Choroid plexus epithelial cell (primary cell): ENCODE measurements around the gene LOXL3.

Experiments
- DNase-seq: peaks from one replicate; pipeline ENCODE4 v3.0.0-alpha.2; 2010; ENCODE audit warnings: low read depth
- H3K4me3 ChIP-seq: 2 replicates; pipeline ENCODE4 v1.5.1; 2011; ENCODE audit warnings: low read depth, mild to moderate bottlenecking, control low read depth, low read length, moderate library complexity
- TF ChIP-seq, protein P1 (sequence below): conservative IDR thresholded peaks from 2 replicates; pipeline ENCODE4 v1.5.1; 2011; ENCODE audit warnings: low read depth, mild to moderate bottlenecking, control low read depth, inconsistent platforms, low read length, moderate library complexity

Gene LOXL3

DNA sequence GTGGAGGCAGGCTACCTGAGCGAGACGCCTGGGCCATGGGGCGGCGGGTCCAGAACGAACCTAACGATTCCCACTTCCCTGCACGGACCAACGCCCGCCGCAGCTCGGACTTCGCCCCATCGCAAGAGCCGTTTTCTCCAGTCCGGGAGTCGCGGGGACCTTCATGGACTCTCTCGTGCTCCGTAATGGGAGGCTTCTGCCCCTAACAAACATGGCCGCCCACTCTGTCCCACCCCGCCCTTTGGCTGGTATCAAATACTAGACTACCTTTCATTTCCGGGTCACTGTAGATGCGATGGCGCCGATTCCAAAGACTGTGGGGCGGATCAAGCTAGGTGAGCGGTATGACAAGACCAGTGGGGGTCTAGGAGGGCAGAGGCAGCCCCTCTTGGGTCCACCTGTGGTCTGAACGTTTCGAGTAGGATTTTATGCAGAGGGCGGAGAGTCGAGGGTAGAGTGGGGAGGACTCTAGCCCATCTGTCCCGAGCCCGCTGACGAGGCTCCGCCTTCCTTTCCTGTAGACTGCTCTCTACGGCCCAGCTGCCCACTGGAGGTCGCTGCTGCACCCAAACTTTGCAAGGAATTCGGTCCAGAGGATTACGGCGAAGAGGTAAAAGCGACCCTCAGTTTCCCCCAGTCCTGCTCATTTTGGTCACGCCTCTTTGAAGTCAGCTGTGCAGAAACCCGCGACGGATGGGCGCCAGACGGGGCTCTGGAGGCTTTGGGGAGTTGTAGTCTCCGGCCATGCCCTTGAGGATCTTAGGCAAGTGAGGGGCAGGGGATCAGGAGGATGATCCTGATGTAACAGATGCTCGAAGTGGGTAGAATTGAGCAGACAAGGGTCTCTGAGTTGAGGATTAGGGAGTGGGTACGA is 70.7 kb downstream of the LOXL3 start, which contains the start of the genes CCDC142 and TTC31:
CCDC142 (minus strand) TSS at position 198 of the 874 bp plus-strand sequence; CDS start at position 37, 161 bp downstream.
TTC31 (plus strand) TSS at position 281 of the 874 bp plus-strand sequence; CDS start at position 296, 15 bp downstream.
- TF ChIP-seq, protein P1, sequence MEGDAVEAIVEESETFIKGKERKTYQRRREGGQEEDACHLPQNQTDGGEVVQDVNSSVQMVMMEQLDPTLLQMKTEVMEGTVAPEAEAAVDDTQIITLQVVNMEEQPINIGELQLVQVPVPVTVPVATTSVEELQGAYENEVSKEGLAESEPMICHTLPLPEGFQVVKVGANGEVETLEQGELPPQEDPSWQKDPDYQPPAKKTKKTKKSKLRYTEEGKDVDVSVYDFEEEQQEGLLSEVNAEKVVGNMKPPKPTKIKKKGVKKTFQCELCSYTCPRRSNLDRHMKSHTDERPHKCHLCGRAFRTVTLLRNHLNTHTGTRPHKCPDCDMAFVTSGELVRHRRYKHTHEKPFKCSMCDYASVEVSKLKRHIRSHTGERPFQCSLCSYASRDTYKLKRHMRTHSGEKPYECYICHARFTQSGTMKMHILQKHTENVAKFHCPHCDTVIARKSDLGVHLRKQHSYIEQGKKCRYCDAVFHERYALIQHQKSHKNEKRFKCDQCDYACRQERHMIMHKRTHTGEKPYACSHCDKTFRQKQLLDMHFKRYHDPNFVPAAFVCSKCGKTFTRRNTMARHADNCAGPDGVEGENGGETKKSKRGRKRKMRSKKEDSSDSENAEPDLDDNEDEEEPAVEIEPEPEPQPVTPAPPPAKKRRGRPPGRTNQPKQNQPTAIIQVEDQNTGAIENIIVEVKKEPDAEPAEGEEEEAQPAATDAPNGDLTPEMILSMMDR = peak; percentile 92
- peak within 1 kb of the TSS; percentile 94 for H3K4me3 ChIP-seq
- peak; percentile 97 for DNase-seq
